Loucy (cell line): ENCODE data around the gene BTN1A1.

Experiments used
- H2AFZ ChIP-seq: fragments of 200-600 bp; sonication (generic); 2 replicates; pipeline ENCODE4 v1.6.0; 2016; ENCODE audit warnings: antibody characterized with exemption, mild to moderate bottlenecking, low read length, moderate library complexity
- H3F3A ChIP-seq: fragments of 200-600 bp; 2 replicates; pipeline ENCODE4 v1.6.0; 2016; ENCODE audit warnings: antibody characterized with exemption, low read depth, mild to moderate bottlenecking
- H3K27me3 ChIP-seq: fragments of 200-600 bp; sonication (generic); 2 replicates; pipeline ENCODE4 v1.6.1; 2014; ENCODE audit warnings: low read length, mild to moderate bottlenecking; ENCODE audit not compliant: insufficient read depth, poor library complexity, severe bottlenecking
- H3K36me3 ChIP-seq: fragments of 200-600 bp; sonication (generic); 2 replicates; pipeline ENCODE4 v1.6.1; 2016; ENCODE audit warnings: low read length; ENCODE audit not compliant: insufficient read depth
- H3K4me1 ChIP-seq: fragments of 200-600 bp; sonication (generic); 2 replicates; pipeline ENCODE4 v1.5.1; 2014; ENCODE audit warnings: low read length, mild to moderate bottlenecking; ENCODE audit not compliant: insufficient read depth, poor library complexity, severe bottlenecking
- H3K4me2 ChIP-seq: fragments of 200-600 bp; sonication (generic); 2 replicates; pipeline ENCODE4 v1.6.0; 2014; ENCODE audit warnings: antibody characterized with exemption, low read length, low read depth, mild to moderate bottlenecking; ENCODE audit not compliant: poor library complexity, severe bottlenecking
- H3K4me3 ChIP-seq: fragments of 200-600 bp; sonication (generic); 2 replicates; pipeline ENCODE4 v1.5.1; 2014; ENCODE audit warnings: low read length, mild to moderate bottlenecking, mixed read lengths; ENCODE audit not compliant: poor library complexity, severe bottlenecking
- H3K79me2 ChIP-seq: fragments of 200-600 bp; sonication (generic); 2 replicates; pipeline ENCODE4 v1.6.1; 2014; ENCODE audit warnings: low read length; ENCODE audit not compliant: insufficient read depth
- H3K9ac ChIP-seq: fragments of 200-600 bp; sonication (generic); 2 replicates; pipeline ENCODE4 v1.6.0; 2014; ENCODE audit warnings: mild to moderate bottlenecking, low read depth, low read length, moderate library complexity; ENCODE audit not compliant: poor library complexity, severe bottlenecking
- H3K9me2 ChIP-seq: fragments of 200-600 bp; sonication (generic); replicated peaks from 2 replicates; pipeline ENCODE4 v1.6.1; 2016; ENCODE audit warnings: low read depth, low read length, mixed read lengths
- H3K9me3 ChIP-seq: fragments of 200-600 bp; sonication (generic); 2 replicates; pipeline ENCODE4 v1.6.1; 2014; ENCODE audit warnings: mild to moderate bottlenecking, antibody characterized with exemption, low read length, low read depth; ENCODE audit not compliant: insufficient read depth
- H4K20me1 ChIP-seq: fragments of 200-600 bp; sonication (generic); 2 replicates; pipeline ENCODE4 v1.6.0; 2014; ENCODE audit warnings: antibody characterized with exemption, low read length, mild to moderate bottlenecking; ENCODE audit not compliant: insufficient read depth, poor library complexity, severe bottlenecking
- EZH2phosphoT487 ChIP-seq: fragments of 200-600 bp; IDR thresholded peaks from 2 replicates; pipeline ENCODE4 v1.6.1; 2018; ENCODE audit warnings: antibody characterized with exemption, mild to moderate bottlenecking, moderate library complexity, borderline replicate concordance
- TF ChIP-seq, protein P1 (sequence below): fragments of 200-600 bp; sonication (generic); conservative IDR thresholded peaks from 2 replicates; pipeline ENCODE4 v1.5.1; 2014; ENCODE audit warnings: mild to moderate bottlenecking, antibody characterized with exemption, low read length

Gene BTN1A1

DNA sequence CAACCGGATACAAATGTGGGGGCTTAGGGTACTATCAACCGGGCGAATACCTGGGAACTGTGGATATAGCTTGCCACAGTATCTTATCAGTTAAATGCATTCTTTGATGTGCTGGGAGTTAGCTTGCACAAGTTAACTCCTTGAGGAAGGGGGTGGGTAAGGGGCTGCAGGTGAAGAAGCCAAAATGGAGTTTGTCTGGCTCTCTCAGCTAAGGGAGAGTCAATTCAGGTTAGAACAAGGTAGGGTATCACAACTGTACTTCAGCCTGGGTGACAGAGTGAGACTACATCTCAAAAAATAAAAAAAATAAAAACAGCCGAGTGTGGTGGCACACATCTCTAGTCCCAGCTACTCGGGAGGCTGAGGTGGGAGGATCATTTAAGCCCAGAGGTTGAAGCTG lies 8.5 kb upstream of the BTN1A1 start:
- Histone ChIP-seq H2AFZ (no peak overlapping the region), H3K4me1 (peaks cover 15% of the 10 kb centered on the region), H3K4me3 (no peak overlapping the region), H3K27me3 (no peaks in the 10 kb centered on the region), H4K20me1 (no peaks in the 10 kb centered on the region), H3K9me3 (no peaks in the 10 kb centered on the region; the same call in 1 of the 2 replicates), H3K9me2 (no peaks in the 10 kb centered on the region), H3K36me3 (no peaks in the 10 kb centered on the region), H3K4me2 (no peak overlapping the region), H3K9ac (no peak overlapping the region), H3K79me2 (no peaks in the 10 kb centered on the region), H3F3A (no peaks in the 10 kb centered on the region)
- no peak for TF ChIP-seq EZH2phosphoT487
- TF ChIP-seq, protein P1, sequence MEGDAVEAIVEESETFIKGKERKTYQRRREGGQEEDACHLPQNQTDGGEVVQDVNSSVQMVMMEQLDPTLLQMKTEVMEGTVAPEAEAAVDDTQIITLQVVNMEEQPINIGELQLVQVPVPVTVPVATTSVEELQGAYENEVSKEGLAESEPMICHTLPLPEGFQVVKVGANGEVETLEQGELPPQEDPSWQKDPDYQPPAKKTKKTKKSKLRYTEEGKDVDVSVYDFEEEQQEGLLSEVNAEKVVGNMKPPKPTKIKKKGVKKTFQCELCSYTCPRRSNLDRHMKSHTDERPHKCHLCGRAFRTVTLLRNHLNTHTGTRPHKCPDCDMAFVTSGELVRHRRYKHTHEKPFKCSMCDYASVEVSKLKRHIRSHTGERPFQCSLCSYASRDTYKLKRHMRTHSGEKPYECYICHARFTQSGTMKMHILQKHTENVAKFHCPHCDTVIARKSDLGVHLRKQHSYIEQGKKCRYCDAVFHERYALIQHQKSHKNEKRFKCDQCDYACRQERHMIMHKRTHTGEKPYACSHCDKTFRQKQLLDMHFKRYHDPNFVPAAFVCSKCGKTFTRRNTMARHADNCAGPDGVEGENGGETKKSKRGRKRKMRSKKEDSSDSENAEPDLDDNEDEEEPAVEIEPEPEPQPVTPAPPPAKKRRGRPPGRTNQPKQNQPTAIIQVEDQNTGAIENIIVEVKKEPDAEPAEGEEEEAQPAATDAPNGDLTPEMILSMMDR = no peak

- Histone ChIP-seq H2AFZ (peak overlapping the region; percentile 36; the same call in 1 of the 2 replicates), H3K9me3 (no peaks in the 10 kb centered on the region), H3K4me3 (no peak overlapping the region), H3K79me2 (no peaks in the 10 kb centered on the region), H3K36me3 (no peaks in the 10 kb centered on the region), H4K20me1 (no peaks in the 10 kb centered on the region), H3K4me1 (peaks cover 15% of the 10 kb centered on the region), H3K27me3 (no peaks in the 10 kb centered on the region), H3K4me2 (no peak overlapping the region), H3K9me2 (no peaks in the 10 kb centered on the region), H3K9ac (no peak overlapping the region), H3F3A (no peaks in the 10 kb centered on the region)
- TF ChIP-seq EZH2phosphoT487 = no peak
- TF ChIP-seq, protein P1 = peak; percentile 61
Observed at GRCh38 chr6:26493258-26493657, 6.8 kb upstream of the BTN1A1 start.

DNA sequence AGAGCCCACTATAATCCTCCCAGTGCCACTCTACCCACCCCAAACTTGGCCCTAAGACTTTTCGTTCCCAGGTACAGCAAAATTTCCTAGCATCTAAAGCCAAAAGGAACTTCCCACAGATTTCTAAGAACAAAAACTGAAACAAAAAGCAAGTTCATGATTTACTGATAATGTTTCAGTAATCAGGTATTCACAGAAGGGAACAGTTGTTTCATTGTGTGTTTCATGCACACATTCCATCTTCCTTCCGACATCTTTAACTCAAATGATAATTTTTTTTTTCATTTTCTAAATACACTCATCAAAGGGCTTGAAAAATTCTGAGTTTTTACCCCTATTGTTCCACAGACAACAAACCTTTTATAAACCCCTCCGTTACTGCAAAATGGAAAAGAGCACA lies 6.0 kb upstream of the BTN1A1 start:
- Histone ChIP-seq H3F3A (no peaks in the 10 kb centered on the region), H3K4me2 (no peak overlapping the region), H3K9me3 (no peaks in the 10 kb centered on the region), H3K4me3 (no peak overlapping the region), H3K27me3 (no peaks in the 10 kb centered on the region), H3K36me3 (no peaks in the 10 kb centered on the region), H3K79me2 (no peaks in the 10 kb centered on the region), H4K20me1 (no peaks in the 10 kb centered on the region), H3K9ac (no peak overlapping the region), H2AFZ (no peak overlapping the region), H3K4me1 (peaks cover 15% of the 10 kb centered on the region), H3K9me2 (no peaks in the 10 kb centered on the region)
- no peak for TF ChIP-seq EZH2phosphoT487

DNA sequence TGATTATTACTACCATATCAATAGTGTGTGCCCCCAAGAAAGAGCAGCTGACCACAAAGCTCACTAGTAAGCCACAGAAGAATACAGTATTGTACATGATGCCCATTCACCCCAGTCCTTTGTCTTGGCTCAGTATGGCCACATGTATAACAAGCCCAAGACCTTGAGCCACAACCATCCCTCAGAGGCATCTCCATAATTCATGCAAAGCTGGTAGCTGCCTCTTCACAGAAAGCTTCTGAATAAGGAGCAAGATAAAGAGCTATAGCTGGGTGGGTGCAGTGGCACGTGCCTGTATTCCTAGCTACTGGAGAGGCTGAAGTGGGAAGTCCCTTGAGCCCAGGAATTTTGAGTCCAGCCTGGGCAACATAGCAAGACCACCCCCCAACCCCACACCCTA lies 4.8 kb upstream of the BTN1A1 start:
- Histone ChIP-seq H3K79me2 (no peaks in the 10 kb centered on the region), H3F3A (no peaks in the 10 kb centered on the region), H4K20me1 (no peaks in the 10 kb centered on the region), H3K4me3 (no peak overlapping the region), H3K9me2 (no peaks in the 10 kb centered on the region), H3K27me3 (no peaks in the 10 kb centered on the region), H3K36me3 (no peaks in the 10 kb centered on the region), H3K9me3 (no peaks in the 10 kb centered on the region), H3K9ac (no peak overlapping the region), H3K4me1 (peaks cover 17% of the 10 kb centered on the region), H2AFZ (no peak overlapping the region), H3K4me2 (no peak overlapping the region)
- TF ChIP-seq EZH2phosphoT487 = no peak
- TF ChIP-seq, protein P1 = no peak
